ENCODE measurements around the gene LEKR1. TPM values are rescaled to one million over a fixed set of nuclear protein-coding genes. Genes with fewer than 3 reads are reported as not detected.

LEKR1 gene
- total RNA-seq, 2 donors from 2014 or later: 0.20 to 0.70 TPM

DNA sequence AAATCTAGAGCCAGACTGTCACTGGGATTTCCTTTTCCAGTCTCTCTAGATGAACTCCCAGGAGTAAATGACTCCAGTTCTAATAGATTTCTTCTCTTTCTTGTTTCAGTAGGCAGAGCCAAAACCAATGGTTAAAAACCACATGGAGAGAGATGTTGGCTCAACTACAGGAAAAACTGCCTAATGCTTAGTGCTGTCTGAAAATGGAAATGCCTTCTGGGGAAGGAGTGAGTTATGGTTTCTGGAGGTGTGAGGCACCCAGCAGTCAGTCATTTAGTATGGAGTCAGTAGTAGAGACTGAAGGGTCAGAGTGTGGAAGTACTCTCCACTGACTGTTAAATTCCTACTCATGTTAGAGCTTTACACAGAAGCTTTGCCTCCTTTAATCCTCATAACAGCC is 197.1 kb downstream of the LEKR1 start:
- H3K27me3 ChIP-seq: no peaks in the 10 kb centered on the region
- no peak for DNase-seq (ENCODE audit: low spot score)
- H3K4me1 ChIP-seq: no peaks in the 10 kb centered on the region
- no peak overlapping the region for H3K4me3 ChIP-seq
- no peaks in the 10 kb centered on the region for H3K9me3 ChIP-seq
- TF ChIP-seq, protein P1, sequence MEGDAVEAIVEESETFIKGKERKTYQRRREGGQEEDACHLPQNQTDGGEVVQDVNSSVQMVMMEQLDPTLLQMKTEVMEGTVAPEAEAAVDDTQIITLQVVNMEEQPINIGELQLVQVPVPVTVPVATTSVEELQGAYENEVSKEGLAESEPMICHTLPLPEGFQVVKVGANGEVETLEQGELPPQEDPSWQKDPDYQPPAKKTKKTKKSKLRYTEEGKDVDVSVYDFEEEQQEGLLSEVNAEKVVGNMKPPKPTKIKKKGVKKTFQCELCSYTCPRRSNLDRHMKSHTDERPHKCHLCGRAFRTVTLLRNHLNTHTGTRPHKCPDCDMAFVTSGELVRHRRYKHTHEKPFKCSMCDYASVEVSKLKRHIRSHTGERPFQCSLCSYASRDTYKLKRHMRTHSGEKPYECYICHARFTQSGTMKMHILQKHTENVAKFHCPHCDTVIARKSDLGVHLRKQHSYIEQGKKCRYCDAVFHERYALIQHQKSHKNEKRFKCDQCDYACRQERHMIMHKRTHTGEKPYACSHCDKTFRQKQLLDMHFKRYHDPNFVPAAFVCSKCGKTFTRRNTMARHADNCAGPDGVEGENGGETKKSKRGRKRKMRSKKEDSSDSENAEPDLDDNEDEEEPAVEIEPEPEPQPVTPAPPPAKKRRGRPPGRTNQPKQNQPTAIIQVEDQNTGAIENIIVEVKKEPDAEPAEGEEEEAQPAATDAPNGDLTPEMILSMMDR (IDR thresholded peaks at IDR 0.05): no peak
- H3K27ac ChIP-seq: no peak overlapping the region
- no peaks in the 10 kb centered on the region for H3K36me3 ChIP-seq

DNA sequence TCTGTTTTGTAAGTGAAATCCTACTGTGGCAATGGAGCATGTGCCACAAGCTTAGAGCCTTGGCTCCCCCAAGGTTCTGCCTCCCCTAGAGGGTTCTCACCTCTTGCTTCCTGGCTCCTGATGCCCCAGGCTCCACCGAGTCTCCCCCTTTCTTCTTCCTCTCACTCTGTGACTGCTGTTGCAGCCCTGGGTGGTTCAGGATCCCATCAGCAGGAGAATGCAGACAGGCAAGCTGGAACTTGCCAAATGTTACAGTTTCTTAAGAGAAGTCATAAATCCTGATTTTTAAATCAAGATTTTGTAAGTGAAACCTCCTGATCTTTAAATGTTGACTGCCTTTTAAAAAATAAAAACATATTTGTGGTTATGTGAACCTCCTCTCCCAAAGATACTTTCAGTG is 199.9 kb downstream of the LEKR1 start:
- H3K27ac ChIP-seq: no peak overlapping the region
- TF ChIP-seq, protein P1 (IDR thresholded peaks at IDR 0.05): no peak
- H3K27me3 ChIP-seq: no peaks in the 10 kb centered on the region
- no peaks in the 10 kb centered on the region for H3K36me3 ChIP-seq
- no peaks in the 10 kb centered on the region for H3K4me1 ChIP-seq
- no peak for DNase-seq (ENCODE audit: low spot score)
- H3K4me3 ChIP-seq: no peak overlapping the region
- no peaks in the 10 kb centered on the region for H3K9me3 ChIP-seq

DNA sequence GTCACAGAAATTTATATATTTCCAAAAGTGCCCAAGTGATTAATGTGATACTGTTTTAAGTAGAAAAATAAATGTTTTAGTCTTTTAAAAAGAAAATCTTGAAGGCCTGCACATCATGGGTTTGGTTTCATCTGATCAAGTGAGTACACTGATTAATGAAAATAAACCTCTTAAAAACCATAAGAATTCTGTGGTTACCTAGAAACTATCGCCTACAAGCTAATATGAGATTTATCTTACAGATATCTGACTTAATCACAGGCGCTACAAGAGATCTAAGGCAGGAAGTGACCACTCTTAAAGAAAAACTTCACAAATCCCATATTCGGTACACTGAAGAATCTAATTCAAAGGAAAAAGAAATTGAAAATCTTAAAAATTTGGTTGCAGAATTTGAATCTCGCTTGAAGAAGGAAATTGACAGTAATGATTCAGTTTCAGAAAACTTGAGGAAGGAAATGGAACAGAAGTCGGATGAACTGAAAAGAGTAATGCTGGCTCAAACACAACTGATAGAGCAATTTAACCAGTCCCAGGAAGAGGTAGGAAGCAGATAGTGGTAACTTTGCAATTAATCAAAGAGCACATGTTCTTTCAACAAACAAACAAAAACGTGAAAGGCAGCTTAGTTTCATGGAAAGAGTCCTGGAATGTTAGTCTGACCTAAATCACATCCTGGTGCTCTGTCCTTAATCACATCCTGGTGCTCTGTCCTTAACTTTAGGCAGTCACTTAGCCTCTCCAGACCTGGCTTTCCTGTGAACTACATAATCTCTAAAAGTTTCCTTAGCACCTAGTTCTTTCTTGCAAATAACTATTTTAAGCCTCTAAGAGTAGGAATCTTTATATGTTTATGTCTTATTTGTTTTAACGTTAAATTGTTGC is 201.9 kb downstream of the LEKR1 start:
- H3K36me3 ChIP-seq: no peaks in the 10 kb centered on the region
- TF ChIP-seq, protein P1 (IDR thresholded peaks at IDR 0.05): no peak
- H3K4me3 ChIP-seq: no peak overlapping the region
- no peaks in the 10 kb centered on the region for H3K9me3 ChIP-seq
- no peaks in the 10 kb centered on the region for H3K27me3 ChIP-seq
- DNase-seq (ENCODE audit: low spot score): no peak
- H3K27ac ChIP-seq: no peak overlapping the region
- no peaks in the 10 kb centered on the region for H3K4me1 ChIP-seq

DNA sequence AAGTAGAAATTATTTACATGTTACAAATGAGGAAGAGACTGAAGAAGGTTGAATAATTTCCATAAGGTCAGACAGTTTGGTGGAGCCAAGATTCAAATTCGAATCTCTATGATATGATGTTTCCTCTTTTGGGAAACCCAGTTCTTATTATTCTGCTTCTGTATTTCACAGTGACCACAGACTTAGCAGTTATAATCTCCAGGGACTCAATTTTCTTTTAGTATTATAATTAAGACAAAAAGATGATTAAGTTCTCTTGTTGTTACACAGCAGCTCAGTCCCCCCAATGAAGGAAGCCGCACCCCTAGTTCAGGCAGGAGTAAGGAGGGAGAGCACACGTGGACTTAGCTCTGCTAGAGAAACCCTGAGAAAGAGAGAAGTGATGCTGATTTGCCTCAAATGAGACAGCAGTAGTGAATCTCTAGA is 203.2 kb downstream of the LEKR1 start:
- no peak overlapping the region for H3K27ac ChIP-seq
- H3K9me3 ChIP-seq: no peaks in the 10 kb centered on the region
- H3K4me1 ChIP-seq: no peaks in the 10 kb centered on the region
- H3K4me3 ChIP-seq: no peak overlapping the region
- no peak for DNase-seq (ENCODE audit: low spot score)
- H3K27me3 ChIP-seq: no peaks in the 10 kb centered on the region
- no peaks in the 10 kb centered on the region for H3K36me3 ChIP-seq
- TF ChIP-seq, protein P1 (IDR thresholded peaks at IDR 0.05): no peak

DNA sequence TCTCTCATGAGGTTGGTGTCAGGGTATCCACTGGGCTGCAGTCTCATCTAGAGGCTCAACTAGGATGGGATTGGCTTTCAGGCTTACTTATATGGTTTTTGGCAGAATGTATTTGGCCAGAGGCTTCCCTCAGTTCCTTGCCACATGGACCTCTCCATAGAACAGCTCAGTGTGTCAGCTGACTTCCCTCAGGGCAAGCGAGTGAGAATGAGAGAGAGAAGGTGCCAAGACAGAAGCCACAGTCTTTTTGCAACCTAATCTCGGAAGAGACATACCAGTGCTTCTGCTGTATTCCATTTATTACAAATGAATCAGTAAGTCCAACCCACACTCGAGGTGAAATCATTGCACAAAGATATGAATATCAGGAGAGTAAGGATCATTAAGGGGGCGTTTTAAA is 204.6 kb downstream of the LEKR1 start:
- no peak for DNase-seq (ENCODE audit: low spot score)
- Histone ChIP-seq H3K27ac (no peak overlapping the region), H3K27me3 (no peaks in the 10 kb centered on the region), H3K36me3 (no peaks in the 10 kb centered on the region), H3K4me1 (no peaks in the 10 kb centered on the region), H3K9me3 (peaks cover 0 to 2% of the 10 kb centered on the region in 2 donors), H3K4me3 (no peak overlapping the region)
- TF ChIP-seq, protein P1 (IDR thresholded peaks at IDR 0.05): no peak

Measured in right atrium auricular region (tissue), 2 donors.